ENCODE measurements around the gene CD86. TPM values are rescaled to one million over a fixed set of nuclear protein-coding genes. Genes with fewer than 3 reads are reported as not detected.

The CD86 gene
- total and polyA plus RNA-seq, 2 donors from 2014 or later: 1.3 to 6.3 TPM

DNA sequence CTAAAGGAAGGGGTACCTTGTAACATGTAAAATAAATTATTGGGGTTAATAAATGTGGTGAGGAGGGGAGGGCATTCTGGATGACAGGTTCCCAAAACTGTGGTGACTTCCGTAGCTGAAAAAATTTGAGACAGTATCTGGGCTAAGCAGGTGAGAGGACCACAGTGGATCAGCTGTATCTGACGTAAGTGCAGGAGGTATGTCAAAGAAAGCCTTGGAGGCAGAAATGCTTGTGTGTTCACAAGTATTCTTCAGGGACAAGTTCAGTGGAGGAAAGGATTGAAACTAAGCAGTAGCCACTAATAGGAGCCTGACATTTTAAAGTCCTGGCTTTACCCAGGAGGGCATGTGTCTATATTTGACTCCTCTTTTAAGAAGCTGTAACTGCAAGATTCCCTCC, 52.0 kb downstream of the CD86 start:
- H3K27ac ChIP-seq (ENCODE audit: low read depth in 2 of 2, low read length in 2 of 2): no peak overlapping the region
- H3K4me1 ChIP-seq (ENCODE audit: control insufficient read depth in 2 of 3, insufficient read depth in 2 of 3, low read depth in 1 of 3, low read length in 3 of 3): no peaks in the 10 kb centered on the region
- no peak for DNase-seq
- no peaks in the 10 kb centered on the region for H3K36me3 ChIP-seq (ENCODE audit: control insufficient read depth in 2 of 3, insufficient read depth in 3 of 3, low read length in 3 of 3)
- TF ChIP-seq, protein P1, sequence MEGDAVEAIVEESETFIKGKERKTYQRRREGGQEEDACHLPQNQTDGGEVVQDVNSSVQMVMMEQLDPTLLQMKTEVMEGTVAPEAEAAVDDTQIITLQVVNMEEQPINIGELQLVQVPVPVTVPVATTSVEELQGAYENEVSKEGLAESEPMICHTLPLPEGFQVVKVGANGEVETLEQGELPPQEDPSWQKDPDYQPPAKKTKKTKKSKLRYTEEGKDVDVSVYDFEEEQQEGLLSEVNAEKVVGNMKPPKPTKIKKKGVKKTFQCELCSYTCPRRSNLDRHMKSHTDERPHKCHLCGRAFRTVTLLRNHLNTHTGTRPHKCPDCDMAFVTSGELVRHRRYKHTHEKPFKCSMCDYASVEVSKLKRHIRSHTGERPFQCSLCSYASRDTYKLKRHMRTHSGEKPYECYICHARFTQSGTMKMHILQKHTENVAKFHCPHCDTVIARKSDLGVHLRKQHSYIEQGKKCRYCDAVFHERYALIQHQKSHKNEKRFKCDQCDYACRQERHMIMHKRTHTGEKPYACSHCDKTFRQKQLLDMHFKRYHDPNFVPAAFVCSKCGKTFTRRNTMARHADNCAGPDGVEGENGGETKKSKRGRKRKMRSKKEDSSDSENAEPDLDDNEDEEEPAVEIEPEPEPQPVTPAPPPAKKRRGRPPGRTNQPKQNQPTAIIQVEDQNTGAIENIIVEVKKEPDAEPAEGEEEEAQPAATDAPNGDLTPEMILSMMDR (IDR thresholded peaks at IDR 0.05; ENCODE audit: borderline replicate concordance, extremely low read depth, insufficient read depth): no peak
- no peak overlapping the region for H3K4me3 ChIP-seq (ENCODE audit: low read length in 3 of 3)
- no peak for FAIRE-seq
- H3K9ac ChIP-seq (ENCODE audit: low read length in 3 of 3): no peak overlapping the region
- intact Hi-C loops (cut with DNase I): no loop called here
- no peaks in the 10 kb centered on the region for H3K27me3 ChIP-seq (ENCODE audit: control insufficient read depth, insufficient read depth, low read length)
- H3K9me3 ChIP-seq (ENCODE audit: control insufficient read depth in 2 of 3, insufficient read depth in 1 of 3, low read length in 3 of 3): peaks cover 0 to 1% (median 0%) of the 10 kb centered on the region in 3 donors

DNA sequence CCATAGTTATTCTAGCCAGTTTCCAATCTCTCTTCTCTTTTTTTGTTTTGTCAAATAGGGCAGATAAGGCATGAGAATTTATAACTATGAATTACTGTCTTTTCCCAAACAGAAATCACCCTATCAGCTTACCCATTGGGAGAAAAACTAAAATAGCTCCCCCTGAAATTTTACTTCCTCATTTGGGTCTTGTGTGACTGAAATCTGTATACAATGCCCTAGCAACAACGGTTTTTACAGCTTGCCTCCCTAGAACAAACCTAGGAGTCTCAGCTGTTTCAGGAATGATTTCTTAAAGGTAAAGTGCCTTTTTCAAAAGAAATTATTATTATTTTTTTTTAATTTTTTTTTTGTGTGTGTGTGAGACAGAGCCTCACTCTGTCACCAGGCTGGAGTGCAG, 56.8 kb downstream of the CD86 start:
- H3K4me1 ChIP-seq (ENCODE audit: control insufficient read depth in 2 of 3, insufficient read depth in 2 of 3, low read depth in 1 of 3, low read length in 3 of 3): no peaks in the 10 kb centered on the region
- H3K4me3 ChIP-seq (ENCODE audit: low read length in 3 of 3): no peak overlapping the region
- no peak for DNase-seq
- H3K27me3 ChIP-seq (ENCODE audit: control insufficient read depth, insufficient read depth, low read length): no peaks in the 10 kb centered on the region
- peaks cover 0 to 1% (median 0%) of the 10 kb centered on the region in 3 donors for H3K9me3 ChIP-seq (ENCODE audit: control insufficient read depth in 2 of 3, insufficient read depth in 1 of 3, low read length in 3 of 3)
- no peak overlapping the region for H3K9ac ChIP-seq (ENCODE audit: low read length in 3 of 3)
- intact Hi-C loops (cut with DNase I): no loop called here
- no peaks in the 10 kb centered on the region for H3K36me3 ChIP-seq (ENCODE audit: control insufficient read depth in 2 of 3, insufficient read depth in 3 of 3, low read length in 3 of 3)
- FAIRE-seq: no peak
- TF ChIP-seq, protein P1 (IDR thresholded peaks at IDR 0.05; ENCODE audit: borderline replicate concordance, extremely low read depth, insufficient read depth): no peak
- no peak overlapping the region for H3K27ac ChIP-seq (ENCODE audit: low read depth in 2 of 2, low read length in 2 of 2)

DNA sequence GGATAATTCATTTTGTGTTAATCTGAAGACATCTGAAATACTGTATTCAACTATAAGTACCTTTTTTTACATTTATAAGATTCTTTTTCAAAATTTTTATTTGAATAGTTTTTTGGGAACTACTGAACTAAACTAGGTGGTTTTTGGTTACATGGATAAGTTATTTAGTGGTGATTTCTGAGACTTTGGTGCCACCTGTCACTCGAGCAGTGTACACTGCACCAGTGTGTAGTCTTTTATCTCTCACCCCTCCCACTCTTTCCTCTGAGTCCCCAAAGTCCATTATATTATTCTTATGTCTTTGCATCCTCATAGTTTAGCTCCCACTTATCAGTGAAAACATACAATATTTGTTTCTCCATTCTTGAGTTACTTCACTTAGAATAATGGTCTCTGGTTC, 57.6 kb downstream of the CD86 start:
- Histone ChIP-seq H3K27ac (ENCODE audit: low read depth in 2 of 2, low read length in 2 of 2) (no peak overlapping the region), H3K4me3 (ENCODE audit: low read length in 3 of 3) (no peak overlapping the region), H3K36me3 (ENCODE audit: control insufficient read depth in 2 of 3, insufficient read depth in 3 of 3, low read length in 3 of 3) (no peaks in the 10 kb centered on the region), H3K9ac (ENCODE audit: low read length in 3 of 3) (no peak overlapping the region), H3K9me3 (ENCODE audit: control insufficient read depth in 2 of 3, insufficient read depth in 1 of 3, low read length in 3 of 3) (peaks cover 0 to 1% (median 0%) of the 10 kb centered on the region in 3 donors), H3K4me1 (ENCODE audit: control insufficient read depth in 2 of 3, insufficient read depth in 2 of 3, low read depth in 1 of 3, low read length in 3 of 3) (no peaks in the 10 kb centered on the region), H3K27me3 (ENCODE audit: control insufficient read depth, insufficient read depth, low read length) (no peaks in the 10 kb centered on the region)
- intact Hi-C loops (cut with DNase I): no loop called here
- DNase-seq (no peak), FAIRE-seq (no peak)
- TF ChIP-seq, protein P1 (IDR thresholded peaks at IDR 0.05; ENCODE audit: borderline replicate concordance, extremely low read depth, insufficient read depth): no peak

DNA sequence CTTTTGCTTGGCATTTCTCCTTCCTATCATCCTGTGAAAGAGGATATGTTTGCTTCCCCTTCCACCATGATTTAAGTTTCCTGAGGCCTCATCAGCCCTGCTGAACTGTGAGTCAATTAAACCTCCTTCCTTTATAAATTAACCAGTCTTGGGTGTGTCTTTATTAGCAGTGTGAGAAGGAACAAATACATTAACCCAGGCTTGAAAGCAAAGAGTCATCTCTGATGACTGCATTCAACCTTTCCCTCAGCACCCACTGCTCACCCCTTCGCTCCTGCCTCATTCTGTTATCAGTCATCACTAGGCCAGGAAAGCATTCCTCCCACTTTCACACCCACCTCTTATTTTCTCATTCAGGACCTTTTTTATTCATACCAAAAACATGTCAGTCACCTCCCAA, 68.7 kb downstream of the CD86 start:
- TF ChIP-seq, protein P1 (IDR thresholded peaks at IDR 0.05; ENCODE audit: borderline replicate concordance, extremely low read depth, insufficient read depth): no peak
- H3K27me3 ChIP-seq (ENCODE audit: control insufficient read depth, insufficient read depth, low read length): no peaks in the 10 kb centered on the region
- no peaks in the 10 kb centered on the region for H3K4me1 ChIP-seq (ENCODE audit: control insufficient read depth in 2 of 3, insufficient read depth in 2 of 3, low read depth in 1 of 3, low read length in 3 of 3)
- H3K4me3 ChIP-seq (ENCODE audit: low read length in 3 of 3): no peak overlapping the region
- no peak overlapping the region for H3K27ac ChIP-seq (ENCODE audit: low read depth in 2 of 2, low read length in 2 of 2)
- DNase-seq (no peak), FAIRE-seq (no peak)
- no peaks in the 10 kb centered on the region for H3K36me3 ChIP-seq (ENCODE audit: control insufficient read depth in 2 of 3, insufficient read depth in 3 of 3, low read length in 3 of 3)
- no peak overlapping the region for H3K9ac ChIP-seq (ENCODE audit: low read length in 3 of 3)
- intact Hi-C loops (cut with DNase I): no loop called here
- H3K9me3 ChIP-seq (ENCODE audit: control insufficient read depth in 2 of 3, insufficient read depth in 1 of 3, low read length in 3 of 3): peaks cover 0 to 4% (median 0%) of the 10 kb centered on the region in 3 donors

Measured in kidney (tissue), 14 donors.